GM19328 (cell line): ENCODE measurements around the gene ZSCAN5B.
"Not testable (repeated sequence)": the region's sequence is repeated elsewhere in the genome, so short reads cannot be mapped to it uniquely, and the experiment has no call there.

Source experiments
- ATAC-seq: cut with Tn5 transposase; IDR thresholded peaks from one replicate; pipeline ENCODE4 v1.9.1; 2021; ENCODE audit warnings: mild to moderate bottlenecking, moderate library complexity; ENCODE audit not compliant: unreplicated experiment

ZSCAN5B gene

DNA sequence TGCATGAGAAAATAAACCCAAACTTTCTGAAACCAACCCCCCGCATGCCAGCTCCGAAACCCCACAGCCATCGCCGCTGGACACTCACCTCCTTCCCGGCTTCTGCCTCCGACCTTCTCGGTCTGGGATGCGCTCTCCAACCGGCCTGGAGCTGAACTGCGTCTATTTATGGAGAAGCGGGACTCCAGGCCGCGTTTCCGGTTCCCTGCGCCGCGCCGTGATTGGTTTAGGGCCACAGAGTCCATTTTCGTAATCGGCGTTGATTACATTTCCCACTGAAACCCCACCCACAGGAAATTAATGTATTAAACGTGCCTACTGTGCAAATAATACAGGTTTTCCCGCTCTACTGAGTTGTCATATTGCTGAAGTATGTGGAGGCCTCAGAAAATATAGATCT is at the start of gene ZSCAN5B:
ZSCAN5B (minus strand) TSS at position 138 of the 400 bp plus-strand sequence. CDS start 4,731 bp downstream, outside the sequence.
- ATAC-seq, result not testable (repeated sequence)

DNA sequence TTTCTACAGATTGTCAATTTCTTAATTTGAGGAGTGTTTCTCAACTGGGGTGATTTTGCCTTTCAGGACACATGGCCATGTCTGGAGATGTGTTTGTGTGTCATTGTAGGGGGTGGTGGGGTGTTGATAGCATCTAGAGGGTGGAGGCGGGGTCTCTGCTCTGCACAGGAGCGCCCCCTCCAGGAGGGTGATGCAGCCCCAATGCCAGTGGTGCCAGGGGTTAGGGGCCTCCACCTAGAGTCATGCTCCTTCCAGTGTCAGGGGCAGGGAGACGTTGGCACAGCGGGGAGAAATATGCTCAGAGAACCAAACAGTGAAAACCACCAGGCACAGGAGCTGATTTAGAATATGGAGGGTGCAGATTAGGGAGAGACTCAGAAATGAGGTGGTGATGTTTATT is 48.2 kb upstream of the ZSCAN5B start:
- not testable (repeated sequence) for ATAC-seq

GRCh38 chr19:56245121-56245740 is 47.6 kb upstream of the ZSCAN5B start:
- ATAC-seq, result no peak

DNA sequence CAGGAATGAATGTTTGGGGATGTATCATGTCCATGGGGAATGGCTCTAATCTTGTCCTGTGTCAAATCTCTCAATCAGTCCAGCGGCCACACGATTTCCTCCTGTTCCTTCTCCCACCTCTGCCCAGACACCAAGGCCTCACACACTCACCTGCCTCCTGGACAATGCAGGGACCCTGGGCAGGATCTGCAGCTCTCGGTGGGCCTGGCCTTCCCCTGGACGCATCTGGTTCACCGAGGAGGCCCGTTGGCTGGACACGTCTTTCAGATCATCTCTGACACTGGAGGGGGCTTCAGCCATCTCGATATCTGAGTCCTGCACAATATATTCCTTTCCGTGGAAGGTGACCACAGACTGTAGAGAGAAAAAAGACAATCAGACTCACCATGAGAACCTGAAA is 25.9 kb upstream of the ZSCAN5B start:
- no peak for ATAC-seq

DNA sequence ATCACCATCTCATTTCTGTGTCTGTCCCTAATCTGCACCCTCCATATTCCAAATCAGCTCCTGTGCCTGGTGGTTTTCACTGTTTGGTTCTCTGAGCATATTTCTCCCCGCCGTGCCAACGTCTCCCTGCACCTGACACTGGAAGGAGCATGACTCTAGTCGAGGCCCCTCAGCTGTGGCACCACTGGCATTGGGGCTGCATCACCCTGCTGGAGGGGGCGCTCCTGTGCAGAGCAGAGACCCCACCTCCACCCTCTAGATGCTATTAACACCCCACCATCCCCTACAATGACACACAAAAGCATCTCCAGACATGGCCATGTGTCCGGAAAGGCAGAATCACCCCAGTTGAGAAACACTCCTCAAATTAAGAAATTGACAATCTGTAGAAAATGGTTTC is 25.3 kb upstream of the ZSCAN5B start:
- no peak for ATAC-seq

GRCh38 chr19:56221851-56222250 is 24.3 kb upstream of the ZSCAN5B start:
- no peak for ATAC-seq

- ATAC-seq, result not testable (repeated sequence)
Measured at GRCh38 chr19:56221442-56221841, 23.9 kb upstream of the ZSCAN5B start.

GRCh38 chr19:56218961-56219360 is 21.4 kb upstream of the ZSCAN5B start:
- no peak for ATAC-seq

- no peak for ATAC-seq
Measured at GRCh38 chr19:56217039-56217949, 19.7 kb upstream of the ZSCAN5B start.

DNA sequence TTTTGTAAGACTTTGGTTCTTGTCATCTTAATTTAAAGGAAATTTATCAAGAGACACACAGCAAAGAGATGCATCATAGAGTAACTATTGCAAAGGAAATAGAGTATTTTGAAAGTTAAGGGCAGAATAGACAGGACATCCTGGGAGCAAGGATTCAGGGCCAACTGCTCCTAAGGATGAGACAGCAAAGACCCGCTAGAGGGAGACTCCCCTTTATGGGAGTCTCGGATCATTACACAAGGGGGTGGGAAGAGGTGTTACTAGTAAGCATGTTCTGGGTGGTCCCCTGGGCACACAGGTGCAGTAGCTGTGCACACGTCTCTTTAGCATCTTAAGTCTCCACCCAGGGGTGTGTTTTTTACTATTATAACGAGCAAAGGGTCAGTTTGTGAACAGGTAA is 14.1 kb upstream of the ZSCAN5B start:
- ATAC-seq, result no peak

- ATAC-seq, result not testable (repeated sequence)
Measured at GRCh38 chr19:56210036-56210435, 12.5 kb upstream of the ZSCAN5B start.

DNA sequence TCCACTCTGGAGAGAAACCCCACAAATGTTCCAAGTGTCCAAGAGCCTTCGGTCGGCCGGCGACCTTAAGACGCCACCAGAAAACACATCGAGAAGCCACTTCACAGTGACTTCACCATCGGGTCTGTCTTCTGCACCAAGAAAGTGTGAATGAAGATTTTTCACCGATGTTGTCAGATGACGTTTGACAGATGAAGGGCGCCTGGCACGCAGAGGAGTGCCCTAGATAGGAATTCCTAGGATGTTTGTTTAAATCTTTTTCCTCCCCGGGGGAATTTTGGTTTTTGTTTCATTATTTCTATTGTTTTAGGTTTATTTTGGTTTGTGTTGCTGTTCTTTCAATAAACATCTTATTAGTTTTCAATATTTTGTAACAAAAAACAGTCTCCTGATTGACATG is 11.5 kb upstream of the ZSCAN5B start:
- no peak for ATAC-seq

- ATAC-seq, result not testable (repeated sequence)
Measured at GRCh38 chr19:56207581-56207980, 10.0 kb upstream of the ZSCAN5B start.

DNA sequence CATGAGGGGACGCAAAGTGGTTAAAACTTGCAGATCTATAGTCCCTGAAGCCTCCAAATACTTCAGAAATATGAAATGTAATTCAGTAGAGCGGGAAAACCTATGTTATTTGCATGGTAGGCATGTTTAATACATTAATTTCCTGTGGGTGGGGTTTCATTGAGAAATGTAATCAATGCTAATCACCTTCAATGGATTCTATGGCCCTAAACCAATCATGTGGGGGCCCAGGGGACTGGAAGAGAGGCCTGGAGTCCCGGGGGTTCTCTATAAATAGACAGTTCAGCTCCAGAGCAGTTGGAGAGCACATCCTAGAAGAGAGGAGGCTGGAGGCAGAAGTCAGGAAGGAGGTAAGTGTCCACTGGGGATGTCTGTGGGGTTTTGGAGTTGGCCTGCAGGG is 4.4 kb upstream of the ZSCAN5B start, which contains the start of gene ZSCAN5C:
ZSCAN5C (plus strand) TSS at position 301 of the 400 bp plus-strand sequence. CDS start 3,641 bp downstream, outside the sequence.
- no peak for ATAC-seq

GRCh38 chr19:56199687-56200086 is 2.1 kb upstream of the ZSCAN5B start:
- ATAC-seq, result no peak

GRCh38 chr19:56193981-56194640 is 3.5 kb downstream of the ZSCAN5B start:
- no peak for ATAC-seq

DNA sequence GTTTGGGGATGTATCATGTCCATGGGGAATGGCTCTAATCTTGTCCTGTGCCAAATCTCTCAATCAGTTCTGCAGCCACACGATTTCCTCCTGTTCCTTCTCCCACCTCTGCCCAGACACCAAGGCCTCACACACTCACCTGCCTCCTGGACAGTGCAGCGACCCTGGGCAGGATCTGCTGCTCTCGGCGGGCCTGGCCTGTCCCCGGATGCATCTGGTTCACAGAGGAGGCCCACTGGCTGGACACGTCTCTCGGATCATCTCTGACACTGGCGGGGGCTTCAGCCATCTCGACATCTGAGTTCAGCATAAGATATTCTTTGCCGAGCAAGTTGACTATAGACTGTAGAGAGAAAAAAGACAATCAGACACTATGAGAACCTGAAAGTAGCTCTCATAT is 5.9 kb downstream of the ZSCAN5B start:
- ATAC-seq, result no peak

DNA sequence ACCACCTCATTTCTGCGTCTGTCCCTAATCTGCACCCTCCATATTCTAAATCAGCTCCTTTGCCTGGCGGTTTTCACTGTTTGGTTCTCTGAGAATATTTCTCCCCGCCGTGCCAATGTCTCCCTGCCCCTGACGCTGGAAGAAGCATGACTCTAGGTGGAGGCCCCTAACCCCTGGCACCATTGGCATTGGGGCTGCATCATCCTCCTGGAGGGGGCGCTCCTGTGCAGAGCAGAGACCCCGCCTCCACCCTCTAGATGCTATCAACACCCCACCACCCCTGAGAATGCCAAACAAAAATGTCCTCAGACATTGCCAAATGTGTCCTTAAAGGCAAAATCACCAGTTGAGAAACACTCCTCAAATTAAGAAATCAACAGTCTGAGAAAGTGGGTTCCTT is 6.5 kb downstream of the ZSCAN5B start:
- no peak for ATAC-seq

- ATAC-seq, result no peak
Measured at GRCh38 chr19:56189785-56190184, 7.8 kb downstream of the ZSCAN5B start.

DNA sequence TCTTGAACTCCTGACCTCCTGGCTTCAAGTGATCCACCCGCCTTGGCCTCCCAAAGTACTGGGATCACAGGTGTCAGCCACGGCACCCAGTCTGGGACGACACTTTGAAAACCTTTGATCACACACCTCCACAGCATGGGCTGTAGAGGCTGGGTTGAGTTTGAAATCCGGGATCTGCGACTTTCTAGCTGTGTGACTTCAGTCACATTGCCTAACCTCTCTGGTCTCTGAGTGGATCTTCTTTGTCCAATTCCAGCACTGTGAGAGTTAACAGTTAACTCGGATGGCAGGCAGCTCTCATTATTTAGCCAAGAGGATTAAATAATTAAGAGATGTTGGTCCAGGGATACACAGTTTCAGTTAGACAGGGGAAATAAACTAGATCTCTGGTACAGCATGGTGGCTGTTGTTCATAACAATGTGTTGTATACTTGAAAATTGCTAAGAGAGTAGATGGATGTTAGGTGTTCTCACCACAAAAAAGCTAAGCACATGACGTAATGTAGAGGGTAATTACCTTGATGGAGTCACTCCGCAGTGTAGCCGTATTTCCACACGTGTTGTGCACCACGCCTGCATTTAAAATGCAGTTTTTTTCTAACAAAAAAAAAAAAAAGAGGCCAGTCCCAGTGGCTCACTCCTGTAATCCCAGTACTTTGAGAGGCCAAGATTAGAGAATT is 19.9 kb downstream of the ZSCAN5B start:
- ATAC-seq, result no peak

GRCh38 chr19:56176881-56177280 is 20.7 kb downstream of the ZSCAN5B start:
- no peak for ATAC-seq
